HG02763 (cell line): ENCODE results near the gene SPP1.
"Not testable (repeated sequence)": the region's sequence is repeated elsewhere in the genome, so short reads cannot be mapped to it uniquely, and the experiment has no call there.

ENCODE experiments used
- ATAC-seq: cut with Tn5 transposase; IDR thresholded peaks from one replicate; pipeline ENCODE4 v1.9.1; 2021; ENCODE audit warnings: mild to moderate bottlenecking, moderate library complexity; ENCODE audit not compliant: unreplicated experiment

The SPP1 gene

GRCh38 chr4:87975466-87975865 lies at the start of gene SPP1:
Gene SPP1, plus strand, starts transcription at chr4:87975714. Its CDS starts 1,182 bp downstream, at chr4:87976896.
- ATAC-seq, result peak; percentile 74

GRCh38 chr4:87926554-87927098 lies 48.9 kb upstream of the SPP1 start:
- no peak for ATAC-seq

- ATAC-seq, result no peak
These were observed 44.9 kb upstream of the SPP1 start for GRCh38 chr4:87930629-87931028.

GRCh38 chr4:87931932-87932331 lies 43.6 kb upstream of the SPP1 start:
- no peak for ATAC-seq

GRCh38 chr4:87932718-87933141 lies 42.8 kb upstream of the SPP1 start:
- no peak for ATAC-seq

GRCh38 chr4:87933337-87933736 lies 42.2 kb upstream of the SPP1 start:
- no peak for ATAC-seq

GRCh38 chr4:87934157-87934704 lies 41.3 kb upstream of the SPP1 start:
- ATAC-seq, result no peak

GRCh38 chr4:87934973-87935372 lies 40.5 kb upstream of the SPP1 start:
- no peak for ATAC-seq

- not testable (repeated sequence) for ATAC-seq
These were observed 39.6 kb upstream of the SPP1 start for GRCh38 chr4:87935954-87936353.

GRCh38 chr4:87937523-87937922 lies 38.0 kb upstream of the SPP1 start:
- no peak for ATAC-seq

GRCh38 chr4:87938746-87939145 lies 36.8 kb upstream of the SPP1 start:
- ATAC-seq, result no peak

- no peak for ATAC-seq
These were observed 35.4 kb upstream of the SPP1 start for GRCh38 chr4:87939978-87940690.

- ATAC-seq, result not testable (repeated sequence)
These were observed 34.7 kb upstream of the SPP1 start for GRCh38 chr4:87940809-87941208.

GRCh38 chr4:87941537-87942392 lies 33.7 kb upstream of the SPP1 start:
- ATAC-seq, result no peak

GRCh38 chr4:87943660-87944149 lies 31.8 kb upstream of the SPP1 start:
- ATAC-seq, result no peak

- no peak for ATAC-seq
These were observed 30.5 kb upstream of the SPP1 start for GRCh38 chr4:87944967-87945366.

- no peak for ATAC-seq
These were observed 28.7 kb upstream of the SPP1 start for GRCh38 chr4:87946766-87947165.

- no peak for ATAC-seq
These were observed 27.9 kb upstream of the SPP1 start for GRCh38 chr4:87947381-87948160.

- ATAC-seq, result no peak
These were observed 25.6 kb upstream of the SPP1 start for GRCh38 chr4:87949961-87950360.

- no peak for ATAC-seq
These were observed 25.0 kb upstream of the SPP1 start for GRCh38 chr4:87950493-87950892.
